ENCODE data around the gene BASP1.

Gene BASP1

GRCh38 chr5:17182494-17182893, 34.9 kb upstream of the BASP1 start:
- peak overlapping the region; percentile 81 for H3K27ac ChIP-seq (ENCODE audit: poor library complexity, severe bottlenecking)
- DNase-seq (ENCODE audit: low spot score) (no peak), ATAC-seq (ENCODE audit: low read depth) (peak; percentile 29; the same call in 1 of the 3 replicates)
- no peaks in the 10 kb centered on the region for H3K27me3 ChIP-seq (ENCODE audit: insufficient read depth, poor library complexity, severe bottlenecking)
- no peak for TF ChIP-seq CTCF (IDR thresholded peaks at IDR 0.05; ENCODE audit: poor library complexity, severe bottlenecking)
- no peaks in the 10 kb centered on the region for H3K36me3 ChIP-seq (ENCODE audit: low read depth)
- H3K9me3 ChIP-seq (ENCODE audit: severe bottlenecking): no peaks in the 10 kb centered on the region
- no peak overlapping the region for H3K4me3 ChIP-seq (ENCODE audit: severe bottlenecking)
- H3K4me1 ChIP-seq (ENCODE audit: insufficient read depth, poor library complexity, severe bottlenecking): peaks cover 17% of the 10 kb centered on the region

- no peak for ATAC-seq (ENCODE audit: low read depth)
- Histone ChIP-seq H3K27me3 (ENCODE audit: insufficient read depth, poor library complexity, severe bottlenecking) (no peaks in the 10 kb centered on the region), H3K36me3 (ENCODE audit: low read depth) (no peaks in the 10 kb centered on the region), H3K9me3 (ENCODE audit: severe bottlenecking) (no peaks in the 10 kb centered on the region), H3K4me3 (ENCODE audit: severe bottlenecking) (no peak overlapping the region), H3K4me1 (ENCODE audit: insufficient read depth, poor library complexity, severe bottlenecking) (peaks cover 22% of the 10 kb centered on the region), H3K27ac (ENCODE audit: poor library complexity, severe bottlenecking) (peak overlapping the region; percentile 81)
- DNase-seq (ENCODE audit: low spot score): no peak
- TF ChIP-seq CTCF (IDR thresholded peaks at IDR 0.05; ENCODE audit: poor library complexity, severe bottlenecking): no peak
These were observed 34.5 kb upstream of the BASP1 start for GRCh38 chr5:17182981-17183380.

- no peak for TF ChIP-seq CTCF (IDR thresholded peaks at IDR 0.05; ENCODE audit: poor library complexity, severe bottlenecking)
- peaks cover 24% of the 10 kb centered on the region for H3K4me1 ChIP-seq (ENCODE audit: insufficient read depth, poor library complexity, severe bottlenecking)
- H3K36me3 ChIP-seq (ENCODE audit: low read depth): no peaks in the 10 kb centered on the region
- no peaks in the 10 kb centered on the region for H3K9me3 ChIP-seq (ENCODE audit: severe bottlenecking)
- no peak overlapping the region for H3K4me3 ChIP-seq (ENCODE audit: severe bottlenecking)
- DNase-seq (ENCODE audit: low spot score): no peak
- H3K27ac ChIP-seq (ENCODE audit: poor library complexity, severe bottlenecking): no peak overlapping the region
- ATAC-seq (ENCODE audit: low read depth): no peak
- H3K27me3 ChIP-seq (ENCODE audit: insufficient read depth, poor library complexity, severe bottlenecking): no peaks in the 10 kb centered on the region
These were observed 33.6 kb upstream of the BASP1 start for GRCh38 chr5:17183831-17184230.

- H3K4me3 ChIP-seq (ENCODE audit: severe bottlenecking): no peak overlapping the region
- H3K9me3 ChIP-seq (ENCODE audit: severe bottlenecking): no peaks in the 10 kb centered on the region
- no peak for TF ChIP-seq CTCF (IDR thresholded peaks at IDR 0.05; ENCODE audit: poor library complexity, severe bottlenecking)
- no peak for DNase-seq (ENCODE audit: low spot score)
- ATAC-seq (ENCODE audit: low read depth): no peak
- H3K4me1 ChIP-seq (ENCODE audit: insufficient read depth, poor library complexity, severe bottlenecking): peaks cover 24% of the 10 kb centered on the region
- H3K27ac ChIP-seq (ENCODE audit: poor library complexity, severe bottlenecking): no peak overlapping the region
- H3K27me3 ChIP-seq (ENCODE audit: insufficient read depth, poor library complexity, severe bottlenecking): no peaks in the 10 kb centered on the region
- no peaks in the 10 kb centered on the region for H3K36me3 ChIP-seq (ENCODE audit: low read depth)
These were observed 32.8 kb upstream of the BASP1 start for GRCh38 chr5:17184588-17184987.

GRCh38 chr5:17185349-17185748, 32.1 kb upstream of the BASP1 start:
- DNase-seq (ENCODE audit: low spot score) (no peak), ATAC-seq (ENCODE audit: low read depth) (no peak)
- peak overlapping the region; percentile 23 for H3K27ac ChIP-seq (ENCODE audit: poor library complexity, severe bottlenecking)
- TF ChIP-seq CTCF (IDR thresholded peaks at IDR 0.05; ENCODE audit: poor library complexity, severe bottlenecking): no peak
- no peaks in the 10 kb centered on the region for H3K36me3 ChIP-seq (ENCODE audit: low read depth)
- H3K4me3 ChIP-seq (ENCODE audit: severe bottlenecking): no peak overlapping the region
- no peaks in the 10 kb centered on the region for H3K9me3 ChIP-seq (ENCODE audit: severe bottlenecking)
- peaks cover 28% of the 10 kb centered on the region for H3K4me1 ChIP-seq (ENCODE audit: insufficient read depth, poor library complexity, severe bottlenecking)
- H3K27me3 ChIP-seq (ENCODE audit: insufficient read depth, poor library complexity, severe bottlenecking): no peaks in the 10 kb centered on the region
